Measurements from ENCODE around the gene XRN2.

- TF ChIP-seq POLR2A (IDR thresholded peaks at IDR 0.05; ENCODE audit: low read length) (no peak), GATA1 (IDR thresholded peaks at IDR 0.05; ENCODE audit: low read depth, low read length) (no peak)
Measured at GRCh38 chr20:21303872-21304586, 898 bp downstream of the XRN2 start.

Measured in erythroblast (primary cell).